K562 (cell line): ENCODE measurements around the gene OSCP1. TPM values are rescaled to one million over a fixed set of nuclear protein-coding genes. Genes with fewer than 3 reads are reported as not detected.

ENCODE experiments used
- BDP1 ChIP-seq: IDR thresholded peaks from 3 replicates; pipeline ENCODE4 v1.6.1; 2011; ENCODE audit not compliant: insufficient read length, insufficient read depth
- CEBPG ChIP-seq, 3 experiments: fragments of 200-800 bp in 1 of 3; sonication (Bioruptor generic) in 1 of 3; sonication (generic) in 1 of 3; formaldehyde crosslinking in 1 of 3; IDR thresholded peaks in 2 of 3; conservative IDR thresholded peaks in 1 of 3; 2 replicates each; pipeline versions ENCODE4 v1.6.1 to v1.8.0; 2016 to 2022; ENCODE audit warnings: missing compliant biosample characterization in 2 of 3, missing genetic modification characterization in 2 of 3, mild to moderate bottlenecking in 1 of 3, missing genetic modification reagents in 1 of 3
- CHCHD3 ChIP-seq: fragments of 250-450 bp; sonication (Bioruptor Pico); IDR thresholded peaks from 2 replicates; pipeline ENCODE4 v2.1.2; 2022; ENCODE audit warnings: mild to moderate bottlenecking
- COPS2 ChIP-seq: fragments of 450-650 bp; conservative IDR thresholded peaks from 2 replicates; pipeline ENCODE4 v1.6.1; 2016; ENCODE audit warnings: mild to moderate bottlenecking, moderate library complexity
- DDX20 ChIP-seq: fragments of 450-650 bp; IDR thresholded peaks from 2 replicates; pipeline ENCODE4 v1.6.1; 2016; ENCODE audit warnings: missing genetic modification characterization, low read depth, mild to moderate bottlenecking, missing compliant biosample characterization, moderate library complexity
- FOXA3 ChIP-seq, 2 experiments: fragments of 450-650 bp in 1 of 2; sonication (generic) in 1 of 2; formaldehyde crosslinking; IDR thresholded peaks in 1 of 2; conservative IDR thresholded peaks in 1 of 2; 2 replicates each; pipeline versions ENCODE4 v1.4.0 to v1.8.0; 2020 to 2022; ENCODE audit warnings: mild to moderate bottlenecking in 2 of 2, missing genetic modification reagents in 1 of 2
- HMG20B ChIP-seq: fragments of 250-450 bp; sonication (Bioruptor Pico); IDR thresholded peaks from 2 replicates; pipeline ENCODE4 v1.5.0; 2021; ENCODE audit warnings: mild to moderate bottlenecking
- IFI16 ChIP-seq: fragments of 250-450 bp; sonication (Bioruptor Pico); IDR thresholded peaks from 2 replicates; pipeline ENCODE4 v2.1.2; 2022; ENCODE audit warnings: mild to moderate bottlenecking, inconsistent platforms
- IRF1 ChIP-seq: sonication (generic); formaldehyde crosslinking; IDR thresholded peaks from 2 replicates; pipeline ENCODE4 v1.8.0; 2022; ENCODE audit warnings: missing genetic modification reagents, mild to moderate bottlenecking, borderline replicate concordance
- MITF ChIP-seq: IDR thresholded peaks from 2 replicates; pipeline ENCODE4 v1.6.1; 2014; ENCODE audit warnings: antibody characterized with exemption
- NCOA1 ChIP-seq: fragments of 450-650 bp; IDR thresholded peaks from 2 replicates; pipeline ENCODE4 v1.6.1; 2016; ENCODE audit warnings: low read depth
- NFIC ChIP-seq: fragments of 450-650 bp; IDR thresholded peaks from 2 replicates; pipeline ENCODE4 v1.6.1; 2017; ENCODE audit warnings: mild to moderate bottlenecking, inconsistent platforms
- SPI1 ChIP-seq: IDR thresholded peaks from 2 replicates; pipeline ENCODE4 v1.6.1; 2011; ENCODE audit warnings: low read depth, low read length, control low read depth, borderline replicate concordance
- STAT5B ChIP-seq: fragments of 250-450 bp; sonication (Bioruptor Pico); IDR thresholded peaks from 2 replicates; pipeline ENCODE4 v1.8.0; 2021; ENCODE audit warnings: mild to moderate bottlenecking, inconsistent platforms
- ZEB2 ChIP-seq: fragments of 450-650 bp; IDR thresholded peaks from 2 replicates; pipeline ENCODE4 v1.6.1; 2016
- ZFP1 ChIP-seq: fragments of 450-650 bp; formaldehyde crosslinking; IDR thresholded peaks from 2 replicates; pipeline ENCODE4 v1.4.0; 2020; ENCODE audit warnings: mild to moderate bottlenecking, mixed read lengths
- ZNF174 ChIP-seq: fragments of 250-450 bp; sonication (Bioruptor Pico); IDR thresholded peaks from 2 replicates; pipeline ENCODE4 v1.4.0; 2020; ENCODE audit warnings: mild to moderate bottlenecking
- ZNF23 ChIP-seq: fragments of 250-450 bp; sonication (Bioruptor Pico); IDR thresholded peaks from 2 replicates; pipeline ENCODE4 v1.4.0; 2020; ENCODE audit warnings: mild to moderate bottlenecking
- ZNF507 ChIP-seq: conservative IDR thresholded peaks from 2 replicates; pipeline ENCODE4 v1.6.1; 2017; ENCODE audit warnings: missing genetic modification characterization, missing compliant biosample characterization
- ZNF764 ChIP-seq: fragments of 250-450 bp; sonication (Bioruptor Pico); IDR thresholded peaks from 2 replicates; pipeline ENCODE4 v1.4.0; 2020; ENCODE audit warnings: low read depth, mild to moderate bottlenecking, moderate library complexity
- polyA plus RNA-seq, 8 experiments: library from polyadenylated mRNA; depleted of rRNA in 4 of 8; stranded (reverse) in 5 of 8; unstranded in 3 of 8; fragments of >200 nt; fragmentation: Nextera tagmentation in 2 of 8; fragmentation: Illumina TruSeq in 1 of 8; extraction: Ambion mirVana in 2 of 8; extraction: Trizol in 1 of 8; gene quantifications; 2 replicates each; pipeline versions ENCODE4 v1.2.1 to v1.2.3, GENCODE V29; 2011 to 2014; ENCODE audit warnings: inconsistent platforms in 1 of 8, missing spikeins in 1 of 8
- total RNA-seq, 7 experiments: library from RNA; depleted of rRNA in 6 of 7; stranded (reverse); fragments of >200 nt in 6 of 7; fragmentation: Illumina TruSeq in 2 of 7; extraction: Trizol in 2 of 7; gene quantifications; 2 replicates each; pipeline versions ENCODE4 v1.2.1 to v1.2.3, GENCODE V29; 2011 to 2021; ENCODE audit warnings: low replicate concordance in 1 of 7
- TF ChIP-seq, protein P1 (sequence below): IDR thresholded peaks from 3 replicates; pipeline ENCODE4 v1.6.1; 2011; ENCODE audit warnings: borderline replicate concordance, mild to moderate bottlenecking, moderate library complexity; ENCODE audit not compliant: insufficient read length; ENCODE audit errors: extremely low read depth
- TF ChIP-seq, protein P2 (sequence below): fragments of 250-450 bp; sonication (Bioruptor Pico); IDR thresholded peaks from 2 replicates; pipeline ENCODE4 v1.5.0; 2021

The OSCP1 gene
- total and polyA plus RNA-seq, 9 of the 15 experiments (the other 6 are each of a cell fraction or from before 2014, with no cell fraction given), result 0.15 to 0.40 (median 0.33) TPM; not detected in 5

- TF ChIP-seq, protein P1, sequence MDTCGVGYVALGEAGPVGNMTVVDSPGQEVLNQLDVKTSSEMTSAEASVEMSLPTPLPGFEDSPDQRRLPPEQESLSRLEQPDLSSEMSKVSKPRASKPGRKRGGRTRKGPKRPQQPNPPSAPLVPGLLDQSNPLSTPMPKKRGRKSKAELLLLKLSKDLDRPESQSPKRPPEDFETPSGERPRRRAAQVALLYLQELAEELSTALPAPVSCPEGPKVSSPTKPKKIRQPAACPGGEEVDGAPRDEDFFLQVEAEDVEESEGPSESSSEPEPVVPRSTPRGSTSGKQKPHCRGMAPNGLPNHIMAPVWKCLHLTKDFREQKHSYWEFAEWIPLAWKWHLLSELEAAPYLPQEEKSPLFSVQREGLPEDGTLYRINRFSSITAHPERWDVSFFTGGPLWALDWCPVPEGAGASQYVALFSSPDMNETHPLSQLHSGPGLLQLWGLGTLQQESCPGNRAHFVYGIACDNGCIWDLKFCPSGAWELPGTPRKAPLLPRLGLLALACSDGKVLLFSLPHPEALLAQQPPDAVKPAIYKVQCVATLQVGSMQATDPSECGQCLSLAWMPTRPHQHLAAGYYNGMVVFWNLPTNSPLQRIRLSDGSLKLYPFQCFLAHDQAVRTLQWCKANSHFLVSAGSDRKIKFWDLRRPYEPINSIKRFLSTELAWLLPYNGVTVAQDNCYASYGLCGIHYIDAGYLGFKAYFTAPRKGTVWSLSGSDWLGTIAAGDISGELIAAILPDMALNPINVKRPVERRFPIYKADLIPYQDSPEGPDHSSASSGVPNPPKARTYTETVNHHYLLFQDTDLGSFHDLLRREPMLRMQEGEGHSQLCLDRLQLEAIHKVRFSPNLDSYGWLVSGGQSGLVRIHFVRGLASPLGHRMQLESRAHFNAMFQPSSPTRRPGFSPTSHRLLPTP, result no peak
- TF ChIP-seq CHCHD3 (CRISPR knock-in tag) (no peak), ZNF23 (peak; percentile 85), NCOA1 (peak; percentile 69; the same call in 1 of the 2 replicates), IFI16 (CRISPR knock-in tag) (peak; percentile 83; the same call in 1 of the 2 replicates), SPI1 (peak; percentile 71), ZNF507 (tag) (no peak), ZNF764 (CRISPR knock-in tag) (no peak), CEBPG (CRISPR knock-in tag; IDR thresholded peaks at IDR 0.05) (peak; percentile 100), CEBPG (tag; conservative IDR thresholded peaks at IDR 0.05 in 1 of 2, IDR thresholded peaks at IDR 0.05 in 1 of 2) (peak; percentile 99 to 100), ZFP1 (CRISPR knock-in tag) (peak; percentile 55; the same call in 1 of the 2 replicates), IRF1 (CRISPR knock-in tag) (peak; percentile 91; the same call in 1 of the 2 replicates), NFIC (peak; percentile 78), COPS2 (no peak), BDP1 (no peak), HMG20B (CRISPR knock-in tag) (0 out of 2 replicates have a peak, but pooled peaks have one; percentile 19), MITF (no peak; the same call in 1 of the 2 replicates), ZEB2 (peak; percentile 72; the same call in 1 of the 2 replicates), FOXA3 (CRISPR knock-in tag; conservative IDR thresholded peaks at IDR 0.05 in 1 of 2, IDR thresholded peaks at IDR 0.05 in 1 of 2) (0 out of 4 replicates have a peak, but pooled peaks of 1 of the 2 experiments have one; percentile 38), STAT5B (CRISPR knock-in tag) (no peak), DDX20 (tag) (0 out of 2 replicates have a peak, but pooled peaks have one; percentile 50), ZNF174 (CRISPR knock-in tag) (no peak)
- TF ChIP-seq, protein P2, sequence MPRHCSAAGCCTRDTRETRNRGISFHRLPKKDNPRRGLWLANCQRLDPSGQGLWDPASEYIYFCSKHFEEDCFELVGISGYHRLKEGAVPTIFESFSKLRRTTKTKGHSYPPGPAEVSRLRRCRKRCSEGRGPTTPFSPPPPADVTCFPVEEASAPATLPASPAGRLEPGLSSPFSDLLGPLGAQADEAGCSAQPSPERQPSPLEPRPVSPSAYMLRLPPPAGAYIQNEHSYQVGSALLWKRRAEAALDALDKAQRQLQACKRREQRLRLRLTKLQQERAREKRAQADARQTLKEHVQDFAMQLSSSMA (CRISPR knock-in tag), result peak; percentile 40
These were observed 63.7 kb downstream of the OSCP1 start (continued) for GRCh38 chr1:36386265-36387140.
